GM21737 (cell line): ENCODE data around the gene NPEPL1.
"Not testable (repeated sequence)": the region's sequence is repeated elsewhere in the genome, so short reads cannot be mapped to it uniquely, and the experiment has no call there.

Experiments used
- ATAC-seq: cut with Tn5 transposase; IDR thresholded peaks from one replicate; pipeline ENCODE4 v1.9.1; 2021; ENCODE audit warnings: mild to moderate bottlenecking, moderate library complexity; ENCODE audit not compliant: unreplicated experiment

The NPEPL1 gene

GRCh38 chr20:58712151-58712791 is 19.7 kb downstream of the NPEPL1 start:
- no peak for ATAC-seq

DNA sequence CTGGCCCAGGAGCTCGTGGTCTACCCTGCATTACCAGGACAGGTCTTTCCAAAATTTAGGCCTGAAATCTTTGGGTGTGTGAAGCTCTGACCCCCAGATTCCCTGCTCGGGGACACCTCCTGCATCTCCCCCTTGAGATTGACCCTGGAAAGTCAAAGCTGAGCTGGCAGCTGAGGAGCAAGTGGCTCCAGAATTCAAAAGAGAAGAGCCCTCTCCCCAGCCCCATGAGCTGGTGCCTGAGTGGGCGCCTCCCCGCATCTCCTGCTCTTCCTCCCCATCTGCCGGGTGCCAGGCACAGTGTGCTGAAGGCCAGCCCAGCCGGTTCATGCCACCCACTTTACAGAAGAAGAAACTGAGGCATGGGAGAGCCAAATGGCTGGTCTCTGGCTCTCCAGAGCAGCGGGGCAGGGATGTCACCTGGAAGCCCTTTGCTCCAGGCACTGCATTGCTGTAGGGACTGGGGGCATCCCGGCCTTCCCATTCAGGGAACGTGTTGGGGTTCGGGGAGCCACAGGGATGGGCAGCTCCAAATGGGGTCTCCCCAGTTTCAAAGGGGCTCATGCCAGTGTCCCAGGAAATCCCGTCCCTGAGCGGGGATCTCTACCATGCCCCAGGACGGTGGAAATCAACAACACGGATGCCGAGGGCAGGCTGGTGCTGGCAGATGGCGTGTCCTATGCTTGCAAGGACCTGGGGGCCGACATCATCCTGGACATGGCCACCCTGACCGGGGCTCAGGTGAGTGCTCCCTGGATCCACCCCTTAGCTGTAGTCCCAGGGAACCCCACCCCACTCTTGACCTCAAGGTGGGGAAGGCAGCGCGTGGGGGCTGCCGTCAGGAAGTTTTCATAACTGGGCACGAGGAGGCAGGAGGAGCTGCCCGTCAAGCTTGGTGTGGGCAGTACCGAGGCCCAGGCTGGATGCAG is 20.5 kb downstream of the NPEPL1 start:
- no peak for ATAC-seq

- no peak for ATAC-seq
These were observed 21.3 kb downstream of the NPEPL1 start for GRCh38 chr20:58713801-58714339.

- ATAC-seq = no peak
These were observed 21.8 kb downstream of the NPEPL1 start for GRCh38 chr20:58714340-58714922.

GRCh38 chr20:58714923-58715351 is 22.3 kb downstream of the NPEPL1 start:
- ATAC-seq = no peak

GRCh38 chr20:58715391-58715800 is 22.8 kb downstream of the NPEPL1 start:
- no peak for ATAC-seq

DNA sequence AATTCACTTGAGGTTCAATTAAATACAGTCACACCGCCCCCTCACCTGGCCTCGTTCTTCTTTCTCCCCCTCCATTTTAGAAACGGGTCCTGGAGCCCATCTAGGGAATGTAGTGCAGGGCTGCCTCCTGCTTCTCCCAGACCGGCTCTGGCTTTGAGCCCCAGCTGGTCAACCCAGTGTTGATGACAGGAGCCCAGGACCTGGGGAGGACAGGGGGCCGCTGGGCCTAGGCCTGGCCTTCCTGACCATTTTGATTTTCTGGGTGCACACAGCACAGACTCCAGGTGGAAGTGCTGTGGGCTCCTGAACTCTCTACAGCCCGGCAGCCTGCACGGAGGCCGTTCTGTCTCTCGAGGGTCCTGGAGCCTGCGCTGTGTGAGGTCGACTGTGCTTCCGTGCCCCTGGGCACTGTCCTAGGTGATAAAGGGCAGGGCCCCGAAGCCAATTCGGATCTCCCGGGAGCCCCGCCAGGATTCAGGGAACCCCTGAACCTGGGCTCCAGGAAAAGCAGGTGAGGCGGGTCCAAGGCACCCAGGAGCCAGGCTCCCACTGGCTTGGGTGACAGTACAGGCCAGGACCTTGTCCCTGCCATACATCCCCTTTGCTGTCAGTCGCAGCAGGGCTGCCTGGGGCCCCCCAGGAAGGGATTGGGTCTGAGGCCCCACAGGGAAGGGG is 23.3 kb downstream of the NPEPL1 start:
- no peak for ATAC-seq

DNA sequence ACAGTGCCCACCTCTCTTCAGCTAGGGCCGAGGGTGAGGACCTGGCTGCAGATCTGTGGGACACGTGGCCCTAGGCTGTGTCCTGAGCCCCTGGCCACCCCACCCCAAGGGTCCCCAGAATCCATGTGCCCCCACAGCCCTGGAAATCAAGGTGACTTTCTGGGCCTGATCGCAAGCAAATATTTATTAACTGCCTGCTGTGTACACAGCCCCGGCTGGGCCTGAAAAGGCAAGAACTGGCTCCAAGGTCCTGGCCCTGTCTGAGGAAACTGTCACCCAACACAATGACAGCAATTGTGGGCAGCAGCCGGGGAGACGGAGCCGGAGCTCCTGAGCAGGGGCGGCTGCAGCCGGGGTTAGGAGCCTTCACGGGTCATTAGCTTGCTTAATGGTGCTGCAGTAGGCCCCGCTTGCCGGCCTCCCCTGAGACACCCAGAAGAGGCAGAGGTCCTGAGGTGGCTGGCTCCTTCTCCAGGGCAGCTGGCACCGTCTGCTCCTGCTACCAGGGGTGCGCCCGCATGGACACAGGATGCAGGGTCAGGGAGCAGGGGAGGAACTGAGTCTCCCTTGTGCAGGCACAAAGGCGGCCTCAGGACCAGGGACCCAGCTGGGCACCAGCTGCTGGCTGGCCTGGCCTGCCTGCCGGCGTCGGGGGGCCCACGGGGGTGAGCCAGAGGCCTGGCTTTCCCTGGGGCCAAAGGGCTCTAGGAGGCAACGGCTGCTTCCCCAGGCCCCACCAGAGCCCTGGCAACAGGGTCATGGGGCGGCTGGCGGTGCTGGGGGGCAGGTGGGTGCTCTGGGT is 24.1 kb downstream of the NPEPL1 start:
- ATAC-seq = no peak

GRCh38 chr20:58717278-58718091 is 24.9 kb downstream of the NPEPL1 start:
- ATAC-seq = no peak

GRCh38 chr20:58718121-58718563 is 25.5 kb downstream of the NPEPL1 start:
- no peak for ATAC-seq

- no peak for ATAC-seq
These were observed 26.1 kb downstream of the NPEPL1 start for GRCh38 chr20:58718729-58719128.

DNA sequence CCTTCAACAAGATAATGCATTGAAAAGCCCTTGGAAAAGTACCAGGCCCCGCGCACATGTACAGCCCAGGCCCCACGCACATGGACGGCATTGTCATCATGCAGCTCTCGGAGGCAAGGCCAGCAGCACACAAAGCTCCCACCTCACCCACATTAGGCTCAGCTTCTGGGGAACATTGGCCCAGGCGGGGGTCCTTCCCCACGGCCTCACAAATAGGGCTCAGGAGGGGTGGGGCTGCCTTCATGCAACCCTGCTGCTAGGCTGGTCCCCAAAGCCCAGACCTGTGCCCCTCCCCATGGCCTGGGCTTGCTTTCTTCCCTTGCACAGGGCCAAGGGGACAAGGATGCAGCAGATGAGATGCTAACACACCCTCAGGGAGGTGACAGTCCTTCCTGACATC is 26.7 kb downstream of the NPEPL1 start:
- no peak for ATAC-seq

DNA sequence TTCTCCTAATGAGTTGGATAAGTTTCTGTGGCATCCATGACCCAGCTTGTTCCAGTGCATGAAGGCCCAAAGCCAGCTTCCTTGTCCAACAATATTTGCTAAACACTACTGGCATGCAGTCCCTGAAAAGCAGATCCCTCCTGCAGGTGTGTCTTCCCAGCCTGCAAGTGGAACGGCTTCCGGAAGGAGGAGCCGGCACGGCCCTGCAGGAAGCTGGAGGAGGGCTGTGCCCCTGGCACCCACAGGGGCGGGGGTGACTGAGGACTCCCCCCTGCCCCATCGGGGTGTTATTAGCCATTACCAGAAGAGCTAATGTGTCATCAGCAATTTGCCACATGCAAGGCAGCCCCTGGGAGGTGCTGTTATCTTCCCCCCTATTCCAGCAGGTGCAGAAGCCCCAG is 27.4 kb downstream of the NPEPL1 start:
- ATAC-seq = no peak

- ATAC-seq = no peak
These were observed 28.3 kb downstream of the NPEPL1 start for GRCh38 chr20:58720890-58721289.

GRCh38 chr20:58721951-58722778 is 29.6 kb downstream of the NPEPL1 start:
- ATAC-seq = no peak

DNA sequence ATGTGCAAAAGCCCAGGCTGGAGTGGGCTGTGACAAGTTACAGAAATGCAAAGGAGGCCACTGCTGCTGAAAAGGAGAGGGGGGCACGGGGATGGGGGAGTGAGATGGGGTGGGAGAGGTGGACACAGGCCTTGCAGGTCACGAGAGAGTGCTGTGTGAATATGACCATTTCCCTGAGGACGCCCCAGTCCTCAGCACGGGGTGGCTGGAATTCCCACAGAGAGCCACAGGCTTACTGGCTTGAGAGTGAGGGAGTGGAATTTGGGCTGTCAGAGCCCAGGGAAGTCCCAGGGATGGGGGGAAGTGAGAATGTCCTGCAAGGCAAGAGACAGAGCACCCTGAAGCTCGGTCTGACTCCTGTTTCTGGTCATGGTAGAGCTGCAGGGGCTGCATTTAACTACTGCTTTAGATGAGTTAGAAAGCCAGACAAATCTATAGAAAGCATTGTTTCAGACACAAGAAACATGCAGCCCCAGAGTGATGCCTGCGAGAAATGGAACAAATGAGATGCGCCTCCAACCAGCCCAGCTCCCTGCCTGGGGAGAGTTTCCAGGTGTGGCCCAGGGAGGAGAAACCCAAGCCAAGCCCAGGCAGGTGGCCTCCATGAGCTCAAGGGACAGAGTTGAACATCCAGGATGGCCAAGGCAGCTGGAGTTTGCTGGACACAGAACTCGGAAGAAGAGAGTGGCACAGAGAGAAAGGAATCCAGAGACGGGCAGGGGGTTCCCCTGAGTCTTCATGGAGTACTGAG is 30.5 kb downstream of the NPEPL1 start:
- no peak for ATAC-seq

DNA sequence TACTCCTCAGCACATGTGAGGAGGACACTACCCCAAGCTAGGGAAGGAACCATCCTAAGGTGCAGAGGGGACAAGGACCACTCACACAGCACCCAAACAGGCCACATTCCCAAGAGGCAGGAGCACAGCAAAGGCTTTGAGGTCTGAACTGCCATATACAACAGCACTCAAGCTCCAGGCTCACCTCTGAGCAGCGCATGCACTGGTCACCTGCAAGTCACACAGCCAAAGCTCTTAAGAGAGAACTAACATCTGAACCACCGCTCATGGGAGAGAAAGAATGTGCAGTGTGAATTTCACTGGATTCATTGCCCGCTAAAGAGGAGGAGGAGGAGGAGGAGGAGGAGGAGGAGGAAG is 31.0 kb downstream of the NPEPL1 start:
- ATAC-seq = no peak

DNA sequence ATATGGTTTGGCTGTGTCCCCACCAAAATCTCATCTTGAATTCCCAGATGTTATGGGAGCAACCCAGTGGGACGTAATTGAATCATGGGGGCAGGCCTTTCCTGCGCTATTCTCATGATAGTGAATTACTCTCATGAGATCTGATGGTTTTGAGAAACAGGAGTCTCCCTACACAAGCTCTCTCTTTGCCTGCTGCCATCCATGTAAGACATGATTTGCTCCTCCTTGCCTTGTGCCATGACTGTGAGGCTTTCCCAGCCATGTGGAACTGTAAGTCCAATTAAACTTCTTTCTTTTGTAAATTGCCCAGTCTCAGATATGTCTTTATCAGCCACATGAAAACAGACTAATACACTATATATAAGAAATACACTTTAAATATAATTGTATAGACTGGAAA is 33.6 kb downstream of the NPEPL1 start:
- ATAC-seq = not testable (repeated sequence)
